NT2/D1 (cell line): ENCODE data around the gene C22orf15.

Experiments used
- SUZ12 ChIP-seq: IDR thresholded peaks from 2 replicates; pipeline ENCODE4 v1.6.1; 2011; ENCODE audit not compliant: insufficient read length, insufficient read depth; ENCODE audit errors: extremely low read depth
- YY1 ChIP-seq: IDR thresholded peaks from 2 replicates; pipeline ENCODE4 v1.6.1; 2011; ENCODE audit not compliant: insufficient read length, insufficient read depth
- ZNF274 ChIP-seq: IDR thresholded peaks from 2 replicates; pipeline ENCODE4 v1.6.1; 2011; ENCODE audit warnings: mild to moderate bottlenecking, low read depth, low read length

DNA sequence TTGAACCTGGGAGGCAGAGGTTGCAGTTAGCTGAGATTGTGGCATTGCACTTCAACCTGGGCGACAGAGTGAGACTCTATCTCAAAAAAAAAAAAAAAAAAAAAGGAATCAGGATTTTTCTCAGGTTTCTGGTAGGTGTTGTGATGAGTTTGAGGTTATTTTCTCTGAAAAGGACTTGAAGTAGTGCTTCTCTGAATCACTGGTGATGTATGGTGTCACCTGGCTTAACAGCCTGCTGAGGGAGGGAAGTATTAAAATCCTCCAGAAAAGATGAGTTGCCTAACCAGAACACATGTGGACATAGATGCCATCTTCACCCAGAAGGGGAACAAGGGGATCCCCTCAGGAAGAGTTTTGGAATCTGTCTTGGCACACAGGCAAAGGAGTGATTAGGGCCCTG is 44.0 kb downstream of the C22orf15 start:
- TF ChIP-seq YY1, result no peak
- no peak for TF ChIP-seq ZNF274
- TF ChIP-seq SUZ12, result no peak
